Amniotic stem cell (primary cell): ENCODE data around the gene RIPPLY1.

ENCODE experiments used
- DNase-seq: peaks from one replicate; lab custom pipeline; 2025; lab: John Stamatoyannopoulos, UW

Gene RIPPLY1

GRCh38 chrX:106903291-106903824, at the start of gene RIPPLY1:
RIPPLY1 (minus strand) TSS chrX:106903341; CDS start chrX:106903287, 54 bp downstream.
- no peak for DNase-seq

DNA sequence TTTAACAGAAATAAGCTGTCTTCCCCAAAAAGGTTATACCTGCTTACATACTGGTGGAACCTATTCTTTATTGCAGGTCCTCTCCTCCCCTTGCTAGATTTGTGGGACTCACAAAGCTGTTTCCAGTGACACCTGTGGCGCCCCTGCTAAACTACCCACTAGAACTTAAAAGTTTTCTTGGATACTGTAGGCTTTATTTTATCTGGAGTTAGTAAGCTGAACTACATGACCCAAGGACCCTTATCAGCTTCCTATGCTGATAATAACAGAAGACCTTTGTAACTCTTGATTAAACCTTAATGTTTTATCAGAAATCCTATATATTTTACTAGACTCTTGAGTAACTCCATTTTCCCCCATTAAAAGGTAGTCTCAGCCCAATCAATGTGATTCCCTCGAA, 49.4 kb upstream of the RIPPLY1 start:
- no peak for DNase-seq

DNA sequence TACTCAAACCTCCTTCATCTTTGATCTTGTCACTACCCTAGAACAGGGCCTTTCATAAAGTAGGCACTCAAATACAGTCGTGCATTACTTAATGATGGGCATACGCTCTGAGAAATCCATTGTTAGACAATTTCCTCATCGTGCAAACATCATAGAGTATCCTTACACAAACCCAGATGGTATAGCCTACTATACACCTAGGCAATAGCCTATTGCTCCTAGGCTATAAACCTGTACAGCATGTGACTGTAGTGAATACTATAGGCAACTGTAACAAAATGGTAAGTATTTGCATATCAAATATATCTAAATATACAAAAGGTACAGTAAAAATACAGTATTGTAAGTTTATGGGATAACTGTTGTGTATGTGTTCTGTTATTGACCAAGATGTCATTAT, 48.9 kb upstream of the RIPPLY1 start:
- no peak for DNase-seq

GRCh38 chrX:106951230-106951629, 48.1 kb upstream of the RIPPLY1 start:
- DNase-seq: no peak

- no peak for DNase-seq
These were observed 47.2 kb upstream of the RIPPLY1 start for GRCh38 chrX:106950381-106950780.

GRCh38 chrX:106949366-106949765, 46.2 kb upstream of the RIPPLY1 start:
- no peak for DNase-seq

DNA sequence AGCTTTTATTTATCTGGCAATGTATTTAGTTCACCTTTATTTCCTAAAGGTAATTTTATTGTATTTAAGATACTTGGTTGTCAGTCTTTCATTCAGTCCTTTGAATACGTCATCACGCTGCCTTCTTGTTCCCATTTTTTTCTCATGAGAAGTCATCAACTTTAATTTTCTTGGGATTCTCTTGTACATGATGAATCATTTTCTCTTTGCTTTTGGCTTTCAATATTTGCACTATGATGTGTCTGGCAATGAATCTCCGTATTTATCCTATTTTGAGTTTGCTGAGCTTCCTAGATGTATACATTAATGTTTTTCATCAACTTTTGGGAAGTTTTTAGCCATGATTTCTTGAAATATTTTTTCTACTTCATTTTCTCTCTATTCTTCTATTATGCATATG, 45.5 kb upstream of the RIPPLY1 start:
- no peak for DNase-seq

GRCh38 chrX:106946464-106946863, 43.3 kb upstream of the RIPPLY1 start:
- DNase-seq: no peak

DNA sequence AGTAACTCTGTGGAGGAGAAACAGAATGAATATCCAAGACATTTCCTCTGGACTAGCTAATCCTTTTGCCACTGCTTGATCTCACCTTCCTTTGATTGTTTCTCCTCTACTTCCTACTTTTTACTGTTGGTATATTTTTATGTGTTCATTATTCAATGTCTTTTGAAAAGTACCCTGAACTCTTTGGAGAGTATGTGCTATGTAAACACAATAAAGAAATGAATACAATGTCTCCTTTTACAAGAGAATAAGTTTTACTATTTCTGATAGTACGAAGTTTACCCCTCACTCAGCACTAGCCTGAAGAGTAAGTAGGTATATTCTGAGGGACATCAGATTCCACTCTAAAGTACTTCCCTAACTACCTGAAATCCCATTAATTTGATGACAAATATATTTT, 36.9 kb upstream of the RIPPLY1 start:
- DNase-seq: no peak

DNA sequence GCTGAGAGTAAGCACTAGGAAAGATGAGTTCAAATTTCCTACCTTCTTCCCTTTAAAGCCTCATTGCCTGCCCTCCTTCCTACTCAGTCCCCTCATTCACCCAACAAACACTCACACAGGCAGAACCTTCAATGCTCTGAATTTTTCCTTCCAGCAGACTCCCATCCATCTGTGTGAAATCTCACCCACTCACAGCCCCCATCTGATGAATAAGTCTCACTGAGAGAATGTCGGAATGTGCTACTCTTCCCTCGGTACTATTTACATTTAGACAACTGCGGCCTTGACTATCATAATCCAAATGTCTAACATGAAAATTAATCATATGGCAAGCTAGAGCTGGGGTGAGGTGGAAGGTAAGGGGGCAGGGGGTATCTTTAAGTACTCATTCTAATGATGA, 36.4 kb upstream of the RIPPLY1 start:
- no peak for DNase-seq

DNA sequence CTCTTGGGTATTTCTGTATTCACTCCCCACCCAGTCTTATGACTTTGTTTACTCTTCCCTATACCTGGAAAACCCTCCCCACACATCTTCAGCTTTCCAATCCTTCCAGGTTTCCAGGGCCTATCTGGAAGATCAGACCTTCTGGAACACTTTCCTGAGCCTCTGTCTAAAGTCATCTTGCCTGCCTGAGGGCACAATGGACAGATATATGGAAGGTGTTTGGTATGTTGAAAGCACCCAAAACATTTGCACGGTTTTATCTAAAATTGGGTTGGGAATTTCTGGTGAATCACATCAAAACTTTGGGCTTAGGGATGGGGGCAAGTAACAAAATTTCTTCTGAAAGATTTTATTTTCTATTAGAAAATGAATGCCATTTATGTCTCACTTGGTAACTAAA, 33.1 kb upstream of the RIPPLY1 start:
- no peak for DNase-seq

DNA sequence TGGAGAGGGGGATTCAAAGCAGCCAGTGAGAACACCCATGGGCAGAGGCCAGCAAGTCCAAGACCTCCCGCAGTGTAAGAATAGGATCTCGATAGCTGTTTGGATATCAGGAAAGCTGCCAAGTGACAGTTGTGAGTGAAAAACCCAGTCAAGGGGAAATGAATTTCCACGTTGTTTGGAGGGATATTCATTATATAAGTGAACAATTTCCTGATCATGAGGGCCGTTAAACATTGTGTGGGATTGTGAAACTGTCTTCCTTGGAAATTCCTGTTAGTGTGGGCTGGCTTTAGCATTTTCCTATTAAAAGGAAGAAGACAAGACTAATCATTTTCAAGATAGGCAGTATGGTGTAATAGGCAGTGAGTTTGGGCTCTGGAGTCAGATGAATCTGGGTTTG, 32.0 kb upstream of the RIPPLY1 start:
- no peak for DNase-seq

- no peak for DNase-seq
These were observed 30.4 kb upstream of the RIPPLY1 start for GRCh38 chrX:106933538-106933961.

DNA sequence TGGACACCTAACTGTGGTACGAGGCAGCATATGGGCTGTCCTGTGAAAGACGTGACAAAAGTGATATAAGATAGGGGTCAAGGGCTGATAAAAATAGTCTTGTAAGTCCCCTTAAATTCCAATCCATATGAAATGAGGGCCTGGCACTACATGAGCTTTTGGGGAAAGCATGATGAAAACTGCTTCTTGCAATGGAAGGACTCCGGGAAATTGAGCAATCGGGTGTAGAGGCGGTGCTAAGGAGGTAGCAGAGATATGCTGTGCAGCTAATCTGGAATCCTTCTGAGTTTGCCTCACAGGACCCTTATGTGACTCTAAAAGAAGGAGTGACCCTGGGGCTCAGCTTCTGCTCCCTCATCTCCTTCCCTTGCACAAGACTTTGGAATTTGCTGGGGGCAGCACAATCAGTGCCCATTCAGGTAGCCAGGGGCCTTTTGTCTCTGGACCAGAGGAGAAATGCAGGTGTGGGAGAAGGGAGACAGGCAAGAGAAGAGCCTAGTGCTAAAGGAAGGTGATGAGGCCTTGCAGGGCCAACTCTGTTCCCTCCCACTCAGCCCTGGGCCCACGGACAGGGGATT, 29.9 kb upstream of the RIPPLY1 start:
- DNase-seq: no peak

DNA sequence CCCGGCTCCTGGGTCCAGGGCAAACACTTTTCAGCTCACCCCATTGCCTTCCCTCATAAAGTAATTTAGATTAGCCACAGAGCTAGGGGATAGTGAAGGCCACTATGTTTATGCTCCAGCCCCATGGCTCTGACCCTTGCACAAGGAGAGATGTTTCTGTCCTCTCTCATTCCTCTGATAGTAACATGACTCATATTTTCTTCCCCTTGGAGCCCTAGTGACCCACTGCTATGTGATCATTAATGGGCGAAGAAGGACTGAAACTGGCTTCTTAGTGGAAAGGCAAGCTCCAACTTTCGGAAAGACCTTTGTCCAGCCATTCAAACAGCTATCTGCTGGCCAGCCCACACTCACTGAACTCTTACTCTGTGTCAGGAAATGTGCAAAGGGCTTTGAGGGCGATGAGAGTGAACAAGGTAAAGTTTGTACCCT, 29.4 kb upstream of the RIPPLY1 start:
- DNase-seq: no peak

DNA sequence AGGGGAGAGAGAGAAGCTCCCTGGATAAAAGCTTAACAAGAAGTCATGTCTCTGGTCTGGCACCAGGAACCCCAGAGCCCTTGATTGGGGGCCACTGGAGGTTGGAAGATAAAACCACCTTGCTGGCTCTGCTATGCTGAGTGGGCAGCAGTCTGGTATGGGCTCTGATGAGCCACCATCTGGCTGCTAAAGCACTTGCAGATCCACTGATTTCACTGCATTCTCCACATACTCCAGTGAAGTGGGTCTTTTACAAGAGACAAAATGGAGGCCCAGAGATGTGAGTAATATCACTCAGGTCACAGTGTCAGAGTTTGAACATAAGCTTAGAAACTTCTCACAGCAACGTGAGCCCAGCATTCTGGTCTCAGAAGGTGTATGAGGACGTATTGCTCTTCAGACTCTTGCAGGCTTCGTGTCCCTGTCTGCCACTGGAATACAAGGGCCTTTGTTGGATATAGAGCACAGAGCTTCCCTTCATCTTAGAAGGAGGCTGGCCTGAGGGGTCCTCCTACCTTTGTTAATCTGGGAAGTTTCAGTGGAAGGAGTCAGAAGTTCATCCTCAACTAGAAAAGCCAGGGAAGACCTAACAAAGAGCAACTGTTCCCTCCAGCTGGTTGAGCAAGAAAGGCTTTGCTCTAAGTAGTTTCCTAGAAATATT, 28.8 kb upstream of the RIPPLY1 start:
- no peak for DNase-seq

DNA sequence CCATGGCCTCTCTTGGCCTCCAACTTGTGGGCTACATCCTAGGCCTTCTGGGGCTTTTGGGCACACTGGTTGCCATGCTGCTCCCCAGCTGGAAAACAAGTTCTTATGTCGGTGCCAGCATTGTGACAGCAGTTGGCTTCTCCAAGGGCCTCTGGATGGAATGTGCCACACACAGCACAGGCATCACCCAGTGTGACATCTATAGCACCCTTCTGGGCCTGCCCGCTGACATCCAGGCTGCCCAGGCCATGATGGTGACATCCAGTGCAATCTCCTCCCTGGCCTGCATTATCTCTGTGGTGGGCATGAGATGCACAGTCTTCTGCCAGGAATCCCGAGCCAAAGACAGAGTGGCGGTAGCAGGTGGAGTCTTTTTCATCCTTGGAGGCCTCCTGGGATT, 25.1 kb upstream of the RIPPLY1 start:
- DNase-seq: no peak

DNA sequence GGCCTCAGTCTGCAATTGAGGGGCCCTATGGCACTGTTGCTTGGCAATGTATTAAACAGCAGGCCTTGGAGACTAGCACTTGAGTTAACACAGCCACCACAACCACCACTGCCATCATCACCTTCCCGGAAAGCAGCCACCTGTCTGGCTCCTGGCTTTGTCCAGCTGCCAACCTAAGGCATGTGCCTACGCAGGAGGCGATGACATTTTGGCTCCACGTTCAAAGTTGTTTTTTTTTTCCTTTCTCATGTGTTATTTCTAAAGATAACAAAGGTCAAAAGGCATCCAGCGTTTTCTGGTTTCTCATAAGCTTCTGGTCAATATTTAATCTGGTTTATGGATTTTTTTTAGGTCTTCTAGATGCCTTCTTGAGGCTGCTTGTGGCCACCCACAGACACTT, 24.6 kb upstream of the RIPPLY1 start:
- no peak for DNase-seq

- no peak for DNase-seq
These were observed 23.9 kb upstream of the RIPPLY1 start for GRCh38 chrX:106927023-106927422.

DNA sequence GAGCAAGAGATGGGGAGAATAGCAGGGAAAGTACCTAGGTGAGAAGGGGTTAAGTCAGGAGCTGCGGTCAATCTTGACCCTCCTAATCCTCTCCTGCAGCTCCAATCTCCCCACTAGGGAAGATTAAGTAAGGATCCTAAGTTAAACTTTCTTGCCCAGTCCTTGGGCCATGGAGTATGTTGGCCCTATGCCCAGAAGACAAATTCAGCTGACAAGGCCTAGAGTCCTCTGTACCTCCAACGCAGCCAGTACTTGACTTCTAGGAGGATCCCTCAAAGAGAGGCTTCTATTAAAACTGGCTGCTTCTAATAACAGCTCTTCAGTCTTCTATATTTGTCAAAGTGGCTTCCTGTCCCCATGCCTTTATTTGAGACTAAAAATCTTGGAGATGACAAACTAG, 18.5 kb upstream of the RIPPLY1 start:
- no peak for DNase-seq

GRCh38 chrX:106919932-106920452, 16.9 kb upstream of the RIPPLY1 start, which contains the start of gene CLDN2:
CLDN2 (plus strand) TSS chrX:106920402; CDS start chrX:106928229, 7,827 bp downstream.
- no peak for DNase-seq

DNA sequence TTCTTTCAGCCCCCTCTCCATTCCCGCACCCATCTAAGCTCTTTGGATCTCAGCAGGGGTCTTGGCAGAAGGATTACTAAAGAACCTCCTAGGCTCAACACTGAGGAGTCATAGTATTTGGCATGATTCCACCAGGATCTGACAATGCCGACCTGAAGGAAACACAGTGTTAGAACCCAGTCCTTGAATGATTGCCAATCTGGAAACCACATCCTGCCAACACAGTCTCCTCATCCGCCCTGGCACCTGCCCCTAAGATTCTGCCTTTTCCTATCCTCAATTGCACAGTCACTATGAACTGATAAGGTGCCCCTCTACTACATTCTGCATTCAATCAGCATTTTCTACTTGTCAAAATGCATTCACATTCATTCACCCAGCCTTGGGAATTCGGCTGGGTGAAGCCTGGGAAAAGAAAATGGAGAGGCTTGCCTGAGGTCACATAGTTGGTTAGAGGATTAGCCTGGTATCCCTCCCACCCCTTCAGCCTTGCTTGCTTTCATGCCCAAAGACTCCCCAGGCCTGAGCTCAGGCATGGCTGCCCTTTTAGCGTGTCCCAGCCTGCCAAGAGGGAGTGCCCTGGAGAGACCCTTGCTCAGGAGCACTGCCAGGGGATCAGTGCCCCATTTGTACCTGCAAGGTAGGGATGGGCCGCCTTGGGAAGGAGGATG, 14.8 kb upstream of the RIPPLY1 start:
- DNase-seq: no peak

DNA sequence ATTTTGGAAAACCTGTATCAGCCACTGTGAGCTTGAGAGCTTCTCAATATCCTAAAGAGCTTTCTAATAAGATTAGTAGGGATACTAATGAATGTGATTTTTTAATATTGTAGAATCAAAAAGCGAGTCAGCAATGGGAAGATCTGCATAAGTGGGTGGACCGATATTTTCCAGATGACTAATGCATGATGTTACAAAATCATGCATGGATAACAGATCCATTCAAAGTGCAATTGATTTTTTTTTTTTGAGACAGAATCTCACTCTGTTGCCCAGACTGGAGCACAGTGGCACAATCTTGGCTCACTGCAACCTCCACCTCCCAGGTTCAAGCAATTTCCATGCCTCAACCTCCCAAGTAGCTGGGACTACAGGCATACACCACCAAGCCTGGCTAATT, 9.7 kb upstream of the RIPPLY1 start:
- no peak for DNase-seq
